Measurements from ENCODE around the gene AXIN1. TPM values are rescaled to one million over a fixed set of nuclear protein-coding genes. Genes with fewer than 3 reads are reported as not detected.

Gene AXIN1
- total and polyA plus RNA-seq, 5 donors from 2014 or later: 1.1 to 45.2 (median 1.7) TPM

- peak overlapping the region in 2 of 3 donors; percentile 27 to 38 for H3K27ac Mint-ChIP-seq
These were observed 112.6 kb downstream of the AXIN1 start for GRCh38 chr16:239948-240277.

More at GRCh38 chr16:239948-240277, 112.6 kb downstream of the AXIN1 start:
- DNase-seq (no peak), ATAC-seq (ENCODE audit: low read depth in 2 of 2) (no peak)
- Histone ChIP-seq H3K4me1 (ENCODE audit: control insufficient read depth, insufficient read depth, low read length, poor library complexity, severe bottlenecking) (peaks cover 9% of the 10 kb centered on the region), H3K9me3 (ENCODE audit: control insufficient read depth in 2 of 2, low read length in 2 of 2) (no peaks in the 10 kb centered on the region), H3K27me3 (ENCODE audit: control insufficient read depth, insufficient read depth, low read length) (no peaks in the 10 kb centered on the region), H3K36me3 (ENCODE audit: control insufficient read depth, insufficient read depth, low read length) (no peaks in the 10 kb centered on the region), H3K4me3 (ENCODE audit: low read depth, low read length) (no peak overlapping the region), H3K27ac (ENCODE audit: insufficient read depth, low read length, poor library complexity, severe bottlenecking) (no peak overlapping the region)
- Mint-ChIP-seq H3K36me3 (no peaks in the 10 kb centered on the region), H3K4me1 (peaks cover 3 to 24% (median 11%) of the 10 kb centered on the region in 4 donors), H3K9me3 (no peaks in the 10 kb centered on the region), H3K27me3 (peaks cover 9% of the 10 kb centered on the region), H3K4me3 (no peak overlapping the region)

Other genes with a start within 250 kb of the AXIN1 start
- 23.1 TPM for gene NPRL3, start 214.1 kb downstream of the AXIN1 start, total RNA-seq
- gene NPRL3, start 214.1 kb downstream of the AXIN1 start, polyA plus RNA-seq: 1 to 10 TPM; 6.5 to 9.2 (median 8.2) TPM
- gene HBZ, start 200.1 kb downstream of the AXIN1 start, total RNA-seq: not detected
- not detected for gene HBZ, start 200.1 kb downstream of the AXIN1 start, polyA plus RNA-seq
- not detected for gene HBM, start 186.7 kb downstream of the AXIN1 start, total RNA-seq
- not detected for gene HBM, start 186.7 kb downstream of the AXIN1 start, polyA plus RNA-seq
- 0.86 TPM for gene HBA2, start 179.8 kb downstream of the AXIN1 start, total RNA-seq
- gene HBA2, start 179.8 kb downstream of the AXIN1 start, polyA plus RNA-seq: 1 to 10 TPM in 1 of 4 donors, under 1 TPM in 2, not detected in 1; 0.41 to 1.2 (median 0.99) TPM
- gene HBA1, start 176.0 kb downstream of the AXIN1 start, total RNA-seq: not detected
- gene HBA1, start 176.0 kb downstream of the AXIN1 start, polyA plus RNA-seq: under 1 TPM in 1 of 4 donors, not detected in 3; 0.41 TPM
- gene HBQ1, start 172.3 kb downstream of the AXIN1 start, total RNA-seq: not detected
- gene HBQ1, start 172.3 kb downstream of the AXIN1 start, polyA plus RNA-seq: not detected
- gene LUC7L, start 123.3 kb downstream of the AXIN1 start, total RNA-seq: 152 TPM
- 10 to 100 TPM in 1 of 4 donors, 1 to 10 TPM in 3; 8.9 to 10.9 (median 9.8) TPM for gene LUC7L, start 123.3 kb downstream of the AXIN1 start, polyA plus RNA-seq
- gene FAM234A, start 117.9 kb downstream of the AXIN1 start, total RNA-seq: 26.5 TPM
- 10 to 100 TPM; 15.3 to 23.9 (median 21.7) TPM for gene FAM234A, start 117.9 kb downstream of the AXIN1 start, polyA plus RNA-seq
- not detected for gene RGS11, start 76.8 kb downstream of the AXIN1 start, total RNA-seq
- gene RGS11, start 76.8 kb downstream of the AXIN1 start, polyA plus RNA-seq: not detected
- not detected for gene ARHGDIG, start 72.1 kb downstream of the AXIN1 start, total RNA-seq
- gene ARHGDIG, start 72.1 kb downstream of the AXIN1 start, polyA plus RNA-seq: not detected
- gene PDIA2, start 69.6 kb downstream of the AXIN1 start, total RNA-seq: not detected
- gene PDIA2, start 69.6 kb downstream of the AXIN1 start, polyA plus RNA-seq: not detected
- gene MRPL28, start 17.8 kb upstream of the AXIN1 start, total RNA-seq: 37.8 TPM
- 100 to 1,000 TPM in 1 of 4 donors, 10 to 100 TPM in 3; 63.0 to 109 (median 85.2) TPM for gene MRPL28, start 17.8 kb upstream of the AXIN1 start, polyA plus RNA-seq
- 71.4 TPM for gene PGAP6, start 29.3 kb upstream of the AXIN1 start, total RNA-seq
- 10 to 100 TPM in 3 of 4 donors, 1 to 10 TPM in 1; 7.8 to 45.3 (median 32.2) TPM for gene PGAP6, start 29.3 kb upstream of the AXIN1 start, polyA plus RNA-seq
- 6.7 TPM for gene NME4, start 44.5 kb upstream of the AXIN1 start, total RNA-seq
- 10 to 100 TPM; 16.2 to 29.8 (median 23.1) TPM for gene NME4, start 44.5 kb upstream of the AXIN1 start, polyA plus RNA-seq
- 4.8 TPM for gene DECR2, start 49.2 kb upstream of the AXIN1 start, total RNA-seq
- gene DECR2, start 49.2 kb upstream of the AXIN1 start, polyA plus RNA-seq: 1 to 10 TPM; 2.2 to 4.5 (median 2.7) TPM
- gene RAB11FIP3, start 72.9 kb upstream of the AXIN1 start, total RNA-seq: 34.5 TPM
- 1 to 10 TPM; 1.0 to 2.8 (median 1.5) TPM for gene RAB11FIP3, start 72.9 kb upstream of the AXIN1 start, polyA plus RNA-seq
- 82.6 TPM for gene CAPN15, start 175.0 kb upstream of the AXIN1 start, total RNA-seq
- gene CAPN15, start 175.0 kb upstream of the AXIN1 start, polyA plus RNA-seq: 1 to 10 TPM; 3.0 to 8.5 (median 5.2) TPM
- not detected for gene PRR35, start 207.7 kb upstream of the AXIN1 start, total RNA-seq
- not detected for gene PRR35, start 207.7 kb upstream of the AXIN1 start, polyA plus RNA-seq
- 1.9 TPM for gene NHLRC4, start 214.3 kb upstream of the AXIN1 start, total RNA-seq
- gene NHLRC4, start 214.3 kb upstream of the AXIN1 start, polyA plus RNA-seq: 1 to 10 TPM; 3.7 to 5.6 (median 4.8) TPM
- gene PIGQ, start 217.2 kb upstream of the AXIN1 start, total RNA-seq: 25.7 TPM
- 10 to 100 TPM; 11.6 to 15.3 (median 12.9) TPM for gene PIGQ, start 217.2 kb upstream of the AXIN1 start, polyA plus RNA-seq
- 12.1 TPM for gene RAB40C, start 237.3 kb upstream of the AXIN1 start, total RNA-seq
- 1 to 10 TPM; 6.8 to 9.6 (median 8.2) TPM for gene RAB40C, start 237.3 kb upstream of the AXIN1 start, polyA plus RNA-seq